GM13977 (cell line): ENCODE data around the gene SRL.

Experiments used
- DNase-seq: peaks from one replicate; pipeline ENCODE4 v3.0.0; 2012; ENCODE audit warnings: low spot score
- in situ Hi-C: fragments of 300-500 bp; cut with MboI; formaldehyde crosslinking; loops from one replicate; pipeline ENCODE4 v1.12.0; 2022; ENCODE audit warnings: low sequenced_read_pairs, low pct_unique_long_range_greater_than_20kb, mixed read lengths, inconsistent platforms; ENCODE audit not compliant: unreplicated experiment
- TF ChIP-seq, protein P1 (sequence below): IDR thresholded peaks from 2 replicates; pipeline ENCODE4 v1.5.1; 2012; ENCODE audit warnings: mild to moderate bottlenecking, control low read depth; ENCODE audit not compliant: insufficient read depth; ENCODE audit errors: extremely low read depth, missing control alignments

Gene SRL

DNA sequence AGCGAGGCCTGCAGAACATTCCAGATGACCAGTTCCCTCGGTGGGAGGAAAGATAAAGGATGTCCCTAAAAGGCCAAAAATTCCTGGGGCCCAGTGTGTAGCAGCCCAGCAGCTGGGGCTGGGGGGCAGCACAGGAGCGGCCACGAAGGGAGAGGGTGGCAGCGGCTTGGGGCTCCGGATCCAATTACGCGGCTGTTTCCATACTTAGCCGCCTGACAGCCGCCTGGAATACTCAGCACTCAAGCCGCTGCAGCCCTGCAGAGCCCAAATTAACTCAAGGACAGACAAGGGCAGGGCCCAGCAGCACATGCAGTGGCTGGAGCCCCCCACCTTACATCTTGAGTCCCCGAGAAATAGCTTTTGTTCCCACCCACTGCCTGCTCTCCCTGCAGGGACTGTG lies 1.3 kb downstream of the SRL start:
- in situ Hi-C loops, result no loop called here
- no peak for DNase-seq
- TF ChIP-seq, protein P1, sequence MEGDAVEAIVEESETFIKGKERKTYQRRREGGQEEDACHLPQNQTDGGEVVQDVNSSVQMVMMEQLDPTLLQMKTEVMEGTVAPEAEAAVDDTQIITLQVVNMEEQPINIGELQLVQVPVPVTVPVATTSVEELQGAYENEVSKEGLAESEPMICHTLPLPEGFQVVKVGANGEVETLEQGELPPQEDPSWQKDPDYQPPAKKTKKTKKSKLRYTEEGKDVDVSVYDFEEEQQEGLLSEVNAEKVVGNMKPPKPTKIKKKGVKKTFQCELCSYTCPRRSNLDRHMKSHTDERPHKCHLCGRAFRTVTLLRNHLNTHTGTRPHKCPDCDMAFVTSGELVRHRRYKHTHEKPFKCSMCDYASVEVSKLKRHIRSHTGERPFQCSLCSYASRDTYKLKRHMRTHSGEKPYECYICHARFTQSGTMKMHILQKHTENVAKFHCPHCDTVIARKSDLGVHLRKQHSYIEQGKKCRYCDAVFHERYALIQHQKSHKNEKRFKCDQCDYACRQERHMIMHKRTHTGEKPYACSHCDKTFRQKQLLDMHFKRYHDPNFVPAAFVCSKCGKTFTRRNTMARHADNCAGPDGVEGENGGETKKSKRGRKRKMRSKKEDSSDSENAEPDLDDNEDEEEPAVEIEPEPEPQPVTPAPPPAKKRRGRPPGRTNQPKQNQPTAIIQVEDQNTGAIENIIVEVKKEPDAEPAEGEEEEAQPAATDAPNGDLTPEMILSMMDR, result no peak

DNA sequence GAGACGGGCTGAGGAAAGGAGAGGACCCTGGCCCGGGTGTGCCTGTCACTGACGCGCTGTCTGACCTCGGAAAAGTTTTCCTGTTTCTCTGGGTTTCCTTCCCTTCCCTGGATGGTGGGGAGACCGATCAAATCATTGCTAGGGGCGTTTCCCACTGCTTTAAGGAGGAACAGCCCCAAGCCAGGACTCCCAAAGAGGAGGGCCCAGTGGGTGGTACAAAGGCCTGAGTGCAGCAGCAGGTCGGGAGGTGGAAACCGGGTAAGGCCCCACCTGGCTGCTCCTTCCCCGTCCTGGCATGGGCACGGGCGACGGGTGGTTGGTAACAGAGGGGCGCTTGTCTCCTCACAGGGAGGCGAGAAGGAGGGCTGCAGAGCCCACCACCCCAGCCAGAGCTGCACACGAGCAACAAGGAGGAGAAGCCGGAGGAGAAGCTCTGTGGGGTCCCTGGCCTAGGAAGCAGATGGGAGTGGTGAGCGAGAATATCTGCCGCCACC lies 2.2 kb downstream of the SRL start:
- DNase-seq, result no peak
- TF ChIP-seq, protein P1, result no peak
- in situ Hi-C loops, result no loop called here

DNA sequence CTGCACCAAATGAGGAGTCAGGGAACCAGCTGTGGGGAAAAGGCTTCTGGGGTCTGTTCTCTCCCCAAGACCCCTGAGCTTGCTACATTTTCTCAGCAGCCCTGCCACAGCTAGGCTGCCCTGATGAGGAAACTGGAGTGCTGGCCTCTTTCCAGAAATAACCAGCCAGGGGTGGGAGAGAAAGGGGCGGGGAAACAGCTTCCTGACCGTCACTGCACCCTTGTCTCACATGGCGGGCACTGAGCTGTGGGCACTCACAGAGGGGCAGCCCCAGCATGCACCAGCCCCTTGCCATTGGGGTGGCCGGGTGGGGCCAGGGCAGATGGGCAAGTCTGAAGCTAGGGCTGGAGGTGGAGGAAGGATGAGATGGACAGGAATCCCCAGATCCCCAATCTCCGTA lies 2.9 kb downstream of the SRL start:
- in situ Hi-C loops, result no loop called here
- TF ChIP-seq, protein P1, result no peak
- DNase-seq, result no peak

DNA sequence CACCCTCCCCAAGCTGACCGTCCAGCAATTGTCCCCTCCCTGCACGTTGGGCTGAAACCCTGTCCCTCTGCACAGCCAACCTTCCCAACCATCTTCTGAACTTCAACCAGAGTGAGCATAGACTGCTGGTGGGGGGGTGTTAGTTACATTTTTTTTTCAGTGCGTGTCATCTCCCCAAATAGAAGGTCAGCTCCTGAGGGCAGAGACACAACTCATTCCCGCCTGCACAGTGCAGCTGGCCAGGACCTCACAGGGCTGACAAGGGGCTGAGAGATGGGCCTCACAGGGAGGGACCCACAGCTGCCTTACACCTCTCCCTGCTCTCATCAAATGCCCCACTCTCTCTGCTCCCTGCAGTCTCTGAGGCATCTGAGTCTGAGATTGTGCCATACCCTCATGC lies 8.4 kb downstream of the SRL start:
- in situ Hi-C loops, result no loop called here
- TF ChIP-seq, protein P1, result no peak

GRCh38 chr16:4232541-4233386 lies 9.1 kb downstream of the SRL start:
- TF ChIP-seq, protein P1, result no peak
- no peak for DNase-seq
- in situ Hi-C loops, result no loop called here

More for the DNA sequence above, 8.4 kb downstream of the SRL start:
- no peak for DNase-seq

DNA sequence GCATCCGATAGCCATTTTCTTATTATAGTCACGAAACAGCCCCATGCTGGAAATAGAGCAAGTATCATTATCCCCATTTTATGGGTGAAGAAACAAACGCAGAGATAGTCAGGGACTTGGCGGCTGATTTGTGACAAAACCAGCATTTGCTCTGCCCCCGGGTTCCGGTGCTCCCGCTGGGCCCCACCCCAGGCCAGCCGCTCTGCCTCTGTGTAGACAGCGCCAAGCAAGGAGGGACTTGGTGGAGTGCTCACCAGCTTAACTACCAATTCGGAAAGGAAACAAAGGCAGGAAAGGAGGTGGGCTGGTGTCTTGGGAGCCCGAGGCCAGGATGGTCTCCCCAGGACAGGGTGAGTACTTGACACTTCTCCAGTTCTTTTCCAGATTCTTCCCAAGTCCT lies 10.0 kb downstream of the SRL start:
- TF ChIP-seq, protein P1, result no peak
- in situ Hi-C loops, result no loop called here
- DNase-seq, result no peak
